ENCODE measurements around the gene MLST8.

The MLST8 gene

GRCh38 chr16:2172688-2173335 is 32.4 kb upstream of the MLST8 start:
- DNase-seq (ENCODE audit: low spot score), result no peak

- no peak for DNase-seq (ENCODE audit: low spot score)
These were observed 31.9 kb upstream of the MLST8 start for GRCh38 chr16:2173366-2173765.

- no peak for DNase-seq (ENCODE audit: low spot score)
These were observed 31.3 kb upstream of the MLST8 start for GRCh38 chr16:2173916-2174315.

- DNase-seq (ENCODE audit: low spot score), result no peak
These were observed 30.7 kb upstream of the MLST8 start for GRCh38 chr16:2174396-2175131.

GRCh38 chr16:2175454-2175853 is 29.8 kb upstream of the MLST8 start:
- DNase-seq (ENCODE audit: low spot score), result no peak

- DNase-seq (ENCODE audit: low spot score), result no peak
These were observed 29.2 kb upstream of the MLST8 start for GRCh38 chr16:2176047-2176446.

- DNase-seq (ENCODE audit: low spot score), result no peak
These were observed 28.2 kb upstream of the MLST8 start for GRCh38 chr16:2177101-2177500.

- no peak for DNase-seq (ENCODE audit: low spot score)
These were observed 27.7 kb upstream of the MLST8 start for GRCh38 chr16:2177561-2177960.

- no peak for DNase-seq (ENCODE audit: low spot score)
These were observed 26.7 kb upstream of the MLST8 start for GRCh38 chr16:2178321-2179106.

GRCh38 chr16:2179107-2179501 is 26.1 kb upstream of the MLST8 start:
- DNase-seq (ENCODE audit: low spot score), result no peak

- DNase-seq (ENCODE audit: low spot score), result no peak
These were observed 25.7 kb upstream of the MLST8 start for GRCh38 chr16:2179576-2179975.

GRCh38 chr16:2180461-2180860 is 24.8 kb upstream of the MLST8 start:
- DNase-seq (ENCODE audit: low spot score), result no peak

- no peak for DNase-seq (ENCODE audit: low spot score)
These were observed 24.0 kb upstream of the MLST8 start for GRCh38 chr16:2180962-2181923.

- no peak for DNase-seq (ENCODE audit: low spot score)
These were observed 23.3 kb upstream of the MLST8 start for GRCh38 chr16:2181952-2182351.

GRCh38 chr16:2183671-2184070 is 21.6 kb upstream of the MLST8 start:
- no peak for DNase-seq (ENCODE audit: low spot score)

GRCh38 chr16:2184346-2184745 is 20.9 kb upstream of the MLST8 start:
- DNase-seq (ENCODE audit: low spot score), result no peak

GRCh38 chr16:2184962-2185361 is 20.3 kb upstream of the MLST8 start:
- no peak for DNase-seq (ENCODE audit: low spot score)

- DNase-seq (ENCODE audit: low spot score), result no peak
These were observed 19.2 kb upstream of the MLST8 start for GRCh38 chr16:2186064-2186463.

- no peak for DNase-seq (ENCODE audit: low spot score)
These were observed 18.7 kb upstream of the MLST8 start for GRCh38 chr16:2186505-2186904.

- DNase-seq (ENCODE audit: low spot score), result no peak
These were observed 18.0 kb upstream of the MLST8 start for GRCh38 chr16:2187212-2187611.

- DNase-seq (ENCODE audit: low spot score), result no peak
These were observed 16.9 kb upstream of the MLST8 start for GRCh38 chr16:2188395-2188794.

All from SK-N-DZ (cell line).